HG03103 (cell line): Measurements from ENCODE around the gene SIN3B.

Experiments used
- ATAC-seq: cut with Tn5 transposase; IDR thresholded peaks from one replicate; pipeline ENCODE4 v1.9.1; 2021; ENCODE audit warnings: low read depth; ENCODE audit not compliant: unreplicated experiment

SIN3B gene

GRCh38 chr19:16887353-16888265 lies 58.4 kb downstream of the SIN3B start:
- no peak for ATAC-seq

GRCh38 chr19:16888629-16889365 lies 59.6 kb downstream of the SIN3B start, which contains the start of gene F2RL3:
F2RL3 (plus strand) TSS chr19:16888999; CDS start chr19:16889190, 191 bp downstream.
- ATAC-seq, result no peak

- no peak for ATAC-seq
These were observed 60.2 kb downstream of the SIN3B start for GRCh38 chr19:16889366-16889882.

- ATAC-seq, result no peak
These were observed 60.8 kb downstream of the SIN3B start for GRCh38 chr19:16889883-16890460.

- no peak for ATAC-seq
These were observed 61.4 kb downstream of the SIN3B start for GRCh38 chr19:16890461-16891184.

- ATAC-seq, result no peak
These were observed 62.6 kb downstream of the SIN3B start for GRCh38 chr19:16891696-16892382.

- ATAC-seq, result no peak
These were observed 63.2 kb downstream of the SIN3B start for GRCh38 chr19:16892436-16892835.

GRCh38 chr19:16892868-16893685 lies 63.9 kb downstream of the SIN3B start:
- no peak for ATAC-seq

GRCh38 chr19:16893686-16893989 lies 64.4 kb downstream of the SIN3B start:
- ATAC-seq, result no peak

- no peak for ATAC-seq
These were observed 64.9 kb downstream of the SIN3B start for GRCh38 chr19:16894080-16894479.

- no peak for ATAC-seq
These were observed 66.4 kb downstream of the SIN3B start for GRCh38 chr19:16895467-16896145.

GRCh38 chr19:16896146-16897028 lies 67.2 kb downstream of the SIN3B start:
- ATAC-seq, result no peak

GRCh38 chr19:16897029-16897855 lies 68.0 kb downstream of the SIN3B start:
- ATAC-seq, result no peak

GRCh38 chr19:16897856-16898161 lies 68.6 kb downstream of the SIN3B start:
- no peak for ATAC-seq

GRCh38 chr19:16898361-16899015 lies 69.3 kb downstream of the SIN3B start:
- no peak for ATAC-seq

GRCh38 chr19:16899566-16900075 lies 70.4 kb downstream of the SIN3B start:
- no peak for ATAC-seq
